Caki2 (cell line): Measurements from ENCODE around the gene EIF2AK2. TPM values are rescaled to one million over a fixed set of nuclear protein-coding genes. Genes with fewer than 3 reads are reported as not detected.
"Not testable (repeated sequence)": the region's sequence is repeated elsewhere in the genome, so short reads cannot be mapped to it uniquely, and the experiment has no call there.

Source experiments
- DNase-seq: peaks from one replicate; pipeline ENCODE4 v3.0.0-alpha.2; 2015; ENCODE audit warnings: low read depth
- in situ Hi-C: cut with HindIII; loops from 2 replicates; pipeline ENCODE4 v1.10.0; 2016; ENCODE audit warnings: low sequenced_read_pairs, low pct_unique_long_range_greater_than_20kb, mixed read lengths
- total RNA-seq: library from RNA; depleted of rRNA; stranded (reverse); fragments of >200 nt; shearing (Covaris generic); gene quantifications from 2 replicates; pipeline ENCODE4 v1.2.3, GENCODE V29; 2014; ENCODE audit warnings: low replicate concordance; rRNA removed

EIF2AK2 gene
- total RNA-seq: 16.8 and 17.0 TPM in 2 replicates

DNA sequence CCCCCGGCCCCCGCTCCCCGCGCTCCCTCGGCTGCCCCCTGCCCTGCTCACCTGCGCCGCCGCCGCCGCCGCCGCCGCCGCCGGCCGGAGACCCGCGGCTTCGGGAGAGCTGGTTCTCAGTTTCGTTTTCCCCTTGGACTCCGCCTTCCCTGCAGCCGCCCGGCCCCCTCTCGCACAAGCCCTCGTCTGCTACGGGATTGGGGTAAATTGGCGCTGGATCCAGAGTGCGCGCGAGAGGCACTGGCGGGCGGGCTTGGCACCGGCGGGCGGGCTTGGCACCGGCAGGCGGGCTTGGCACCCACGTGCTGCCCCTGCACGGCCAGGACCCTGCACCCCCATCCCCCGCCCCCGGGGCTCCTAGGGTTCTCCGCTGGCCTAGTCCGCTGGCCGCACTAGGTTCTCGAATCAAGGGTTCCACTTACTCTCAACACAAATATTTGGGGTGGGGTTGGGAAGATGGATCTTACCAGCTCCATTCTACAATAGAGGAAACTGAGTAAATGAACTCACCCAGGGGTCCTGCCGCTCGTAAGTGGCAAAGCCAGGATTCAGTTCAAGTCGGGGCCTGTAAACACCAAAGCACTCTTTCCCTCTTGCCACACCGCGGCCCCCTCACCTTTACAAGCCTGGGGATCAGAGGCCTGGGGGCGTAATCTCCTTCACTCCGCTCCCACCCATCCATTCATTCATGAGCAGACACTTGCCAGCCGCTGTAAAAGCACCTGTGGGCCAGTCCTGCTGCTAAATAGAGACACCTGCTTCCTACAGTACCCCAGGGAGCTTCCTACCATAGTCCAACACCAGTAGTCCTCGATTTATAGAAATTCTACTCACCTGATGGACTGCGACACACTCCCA, at the start of gene EIF2AK2:
Gene EIF2AK2, minus strand, starts transcription at position 124 of the 858 bp plus-strand sequence. CDS start 9,174 bp downstream, outside the sequence.
- DNase-seq: peak; percentile 77
- in situ Hi-C loops: no loop called here

DNA sequence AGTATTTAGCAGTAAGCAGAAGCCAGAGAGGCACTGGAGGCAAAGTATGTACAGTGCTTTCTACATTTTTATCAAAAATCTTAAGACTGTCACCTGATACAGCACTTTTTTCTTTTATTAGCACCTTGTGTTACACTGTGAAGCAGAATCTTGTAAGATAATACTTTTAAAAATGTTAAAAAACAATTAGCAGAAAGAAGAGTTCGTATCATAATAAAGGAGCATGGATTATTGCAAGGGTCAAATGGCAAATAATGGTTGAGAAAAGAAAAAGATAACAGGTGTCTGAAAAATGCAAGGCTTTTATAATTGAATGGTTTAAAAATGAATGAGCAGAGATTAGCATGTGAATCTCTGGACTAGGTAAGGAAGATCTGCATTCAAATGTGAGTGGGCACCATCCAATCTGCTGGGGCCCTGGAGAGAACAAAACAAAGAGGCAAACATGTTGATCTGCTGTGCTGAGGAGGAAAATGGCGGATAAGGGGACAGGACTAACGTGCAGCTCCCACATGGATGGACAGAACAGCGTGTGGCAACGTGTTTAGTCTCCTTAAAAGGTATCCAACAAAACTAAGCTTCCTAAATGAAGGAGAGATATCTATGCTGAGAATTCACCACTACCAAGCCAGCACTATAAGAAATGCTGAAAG, 49.0 kb upstream of the EIF2AK2 start:
- no peak for DNase-seq
- in situ Hi-C loops: no loop called here

GRCh38 chr2:37205071-37205661, 48.4 kb upstream of the EIF2AK2 start:
- DNase-seq, in situ Hi-C loops: not testable (repeated sequence)

DNA sequence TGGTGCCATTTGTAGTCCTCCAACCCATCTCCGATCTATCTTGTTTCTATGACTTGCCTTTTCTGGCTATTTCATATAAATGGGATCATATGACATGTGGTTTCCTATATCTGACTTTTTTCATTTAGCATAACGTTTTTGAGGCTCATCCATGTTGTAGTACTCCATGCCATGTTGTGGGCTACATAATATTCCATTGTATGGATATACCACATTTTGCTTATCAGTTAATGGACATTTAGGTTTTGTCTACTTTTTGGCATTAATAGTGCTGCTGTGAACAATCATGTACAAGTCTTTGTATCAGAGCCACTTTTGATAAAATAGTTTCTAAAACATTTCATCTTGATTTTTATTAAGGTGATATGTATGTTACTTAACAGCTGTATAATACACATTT, 46.9 kb upstream of the EIF2AK2 start:
- in situ Hi-C loops: no loop called here
- DNase-seq: no peak

- DNase-seq: no peak
- in situ Hi-C loops: no loop called here
Measured at GRCh38 chr2:37201766-37202165, 45.0 kb upstream of the EIF2AK2 start.

- in situ Hi-C loops: no loop called here
- DNase-seq: no peak
Measured at GRCh38 chr2:37201208-37201607, 44.4 kb upstream of the EIF2AK2 start.

DNA sequence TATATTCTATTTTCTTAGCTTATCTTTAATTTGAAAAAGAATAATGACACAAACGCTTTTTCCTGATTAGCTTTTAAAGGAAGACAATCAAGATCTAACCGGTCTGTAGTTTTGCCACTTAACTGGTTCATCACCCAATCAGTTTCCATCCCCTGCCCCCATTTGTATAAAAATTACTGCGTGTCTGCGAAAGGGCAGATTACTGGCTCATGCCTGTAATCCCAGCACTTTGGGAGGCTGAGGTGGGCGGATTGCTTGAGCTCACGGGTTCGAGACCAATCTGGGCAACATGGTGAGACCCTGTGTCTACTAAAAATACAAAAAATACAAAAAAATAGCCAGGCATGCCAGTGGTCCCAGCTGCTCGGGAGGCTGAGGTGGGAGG, 41.9 kb upstream of the EIF2AK2 start:
- DNase-seq: no peak
- in situ Hi-C loops: no loop called here

GRCh38 chr2:37196320-37197195, 39.8 kb upstream of the EIF2AK2 start, which contains the start of gene CEBPZOS:
CEBPZOS (plus strand) TSS chr2:37196496; CDS start chr2:37199705, 3,209 bp downstream.
- peak; percentile 81 for DNase-seq
- in situ Hi-C loops: no loop called here

- DNase-seq, in situ Hi-C loops: not testable (repeated sequence)
Measured at GRCh38 chr2:37195862-37196319, 39.1 kb upstream of the EIF2AK2 start.

GRCh38 chr2:37192551-37192950, 35.8 kb upstream of the EIF2AK2 start:
- DNase-seq: no peak
- in situ Hi-C loops: no loop called here

GRCh38 chr2:37191747-37192146, 35.0 kb upstream of the EIF2AK2 start:
- in situ Hi-C loops: no loop called here

DNA sequence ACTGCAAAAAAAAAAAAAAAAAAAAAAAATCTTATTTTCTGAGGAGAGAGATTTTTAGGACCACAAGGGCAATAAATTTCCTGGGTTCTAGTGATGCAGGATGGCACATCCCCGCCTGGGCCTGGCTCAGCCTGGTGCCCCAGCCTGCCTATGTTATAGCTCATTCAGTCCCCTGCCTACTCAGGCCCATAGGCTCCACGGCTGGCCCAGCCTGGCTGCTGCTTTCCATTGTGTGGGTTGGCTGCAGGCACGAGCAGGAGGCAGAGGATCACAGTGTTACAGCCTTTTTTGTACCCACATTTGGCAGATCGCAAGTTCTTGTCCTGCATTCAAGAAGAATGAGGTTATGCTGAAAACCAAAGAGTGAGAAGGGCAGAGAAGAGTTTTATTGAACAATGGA, 34.5 kb upstream of the EIF2AK2 start:
- in situ Hi-C loops: no loop called here
- DNase-seq: no peak

More at GRCh38 chr2:37191747-37192146, 35.0 kb upstream of the EIF2AK2 start:
- no peak for DNase-seq

GRCh38 chr2:37190290-37190689, 33.5 kb upstream of the EIF2AK2 start:
- no peak for DNase-seq
- in situ Hi-C loops: no loop called here

- DNase-seq: peak; percentile 42
- in situ Hi-C loops: no loop called here
Measured at GRCh38 chr2:37189452-37190153, 32.8 kb upstream of the EIF2AK2 start.

DNA sequence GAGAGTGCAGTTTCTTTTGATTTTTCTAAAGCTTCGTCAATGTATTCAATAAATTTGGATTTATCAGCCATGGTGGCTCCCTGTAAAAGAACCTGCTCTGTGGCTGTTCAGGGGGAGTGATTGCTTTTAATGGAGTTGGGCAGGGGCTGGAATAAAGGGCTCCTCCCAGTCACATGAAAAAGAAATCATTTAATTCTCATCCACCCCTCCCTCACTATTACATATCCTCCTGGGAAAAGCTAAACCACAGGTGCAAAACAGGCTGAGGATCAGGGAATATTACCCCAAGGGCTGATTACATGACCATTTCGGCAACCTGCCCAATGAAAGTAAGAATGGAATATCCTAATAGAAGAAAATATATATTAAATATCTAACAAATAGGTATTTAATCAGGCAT, 31.8 kb upstream of the EIF2AK2 start, which contains the start of gene SULT6B1:
Gene SULT6B1, minus strand, starts transcription at position 101 of the 400 bp plus-strand sequence. Its CDS starts 30 bp downstream, at position 71.
- in situ Hi-C loops: no loop called here
- DNase-seq: no peak

DNA sequence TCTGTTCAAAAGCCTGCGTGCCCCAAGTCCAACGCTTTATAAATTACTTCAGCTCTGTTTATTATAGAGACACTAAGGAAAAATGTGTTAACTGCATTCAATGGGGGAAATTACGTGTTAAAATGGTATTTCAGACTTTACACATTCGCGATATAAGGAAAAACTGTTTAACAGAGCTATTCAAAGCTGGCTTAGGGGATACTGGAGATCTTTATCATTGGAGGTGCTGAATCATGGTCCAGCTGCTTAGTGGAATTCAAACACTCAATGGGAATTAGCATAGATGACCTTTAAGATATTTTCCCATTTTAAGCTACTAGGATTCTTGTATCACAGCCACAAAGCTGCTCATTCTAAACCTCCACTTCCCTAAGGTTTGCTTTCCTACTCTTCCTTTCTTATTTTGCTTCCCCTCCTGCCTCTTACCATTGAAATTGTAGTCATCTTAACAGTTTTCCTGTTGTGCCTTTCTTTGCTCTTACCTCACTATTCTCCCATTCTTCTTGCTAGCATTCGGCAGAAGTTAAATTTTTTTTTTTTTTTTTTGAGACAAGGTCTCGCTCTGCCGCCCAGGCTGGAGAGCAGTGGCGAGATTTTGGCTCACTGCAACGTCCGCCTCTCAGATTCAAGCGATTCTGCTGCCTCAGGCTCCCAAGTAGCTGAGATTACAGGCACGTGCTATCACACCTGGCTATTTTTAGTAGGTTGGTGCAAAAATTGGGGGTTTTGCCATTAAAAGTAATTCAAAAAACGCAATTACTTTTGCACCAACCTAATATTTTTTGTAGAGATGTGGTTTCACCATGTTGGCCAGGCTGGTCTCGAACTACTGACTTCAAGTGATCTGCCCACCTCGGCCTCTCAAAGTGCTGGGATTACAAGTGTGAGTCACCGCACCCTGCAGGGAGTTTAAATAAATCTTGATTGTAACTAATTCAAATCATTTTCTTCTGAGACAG, 25.2 kb upstream of the EIF2AK2 start:
- no peak for DNase-seq
- in situ Hi-C loops: no loop called here
